Gastroesophageal sphincter (tissue), 2 donors: ENCODE results near the gene BANK1.
"Not testable (repeated sequence)": the region's sequence is repeated elsewhere in the genome, so short reads cannot be mapped to it uniquely, and the experiment has no call there.

Experiments
- POLR2A ChIP-seq, 2 donors: fragments of 450-650 bp; IDR thresholded peaks; one replicate each; pipeline ENCODE4 v1.6.1; 2017; ENCODE audit warnings: antibody characterized with exemption in 2 of 2, mild to moderate bottlenecking in 2 of 2, moderate library complexity in 1 of 2
- POLR2AphosphoS5 ChIP-seq: sonication (generic); formaldehyde crosslinking; IDR thresholded peaks from one replicate; pipeline ENCODE4 v1.6.1; 2017; ENCODE audit warnings: antibody characterized with exemption

DNA sequence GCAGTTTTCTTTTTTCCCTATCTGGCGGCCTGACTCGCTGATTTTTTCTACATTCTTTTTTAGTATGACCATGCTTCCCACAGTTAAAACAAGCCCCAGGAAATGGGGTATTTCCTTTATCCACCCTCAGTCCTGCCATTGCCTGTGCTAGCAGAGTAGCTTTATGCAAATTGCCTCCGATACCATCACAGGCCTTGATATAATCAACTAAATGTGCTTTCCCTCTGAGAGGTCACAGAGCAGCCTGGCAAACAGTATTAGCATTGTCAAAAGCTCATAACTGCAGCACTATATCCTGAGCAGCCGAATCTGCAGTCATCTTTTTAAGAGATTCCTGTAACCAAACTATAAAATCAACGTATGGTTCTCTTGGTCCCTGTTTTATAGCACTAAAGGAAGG lies 115.0 kb downstream of the BANK1 start:
- TF ChIP-seq POLR2A (IDR thresholded peaks at IDR 0.05); POLR2AphosphoS5: not testable (repeated sequence)
